NCI-H1417 treated with DMSO at 0.1 percent for 48 hours (cell line): Measurements from ENCODE around the gene OBI1.

Source experiments
- DNase-seq: peaks from one replicate; lab custom pipeline; 2025; lab: John Stamatoyannopoulos, UW

Gene OBI1

DNA sequence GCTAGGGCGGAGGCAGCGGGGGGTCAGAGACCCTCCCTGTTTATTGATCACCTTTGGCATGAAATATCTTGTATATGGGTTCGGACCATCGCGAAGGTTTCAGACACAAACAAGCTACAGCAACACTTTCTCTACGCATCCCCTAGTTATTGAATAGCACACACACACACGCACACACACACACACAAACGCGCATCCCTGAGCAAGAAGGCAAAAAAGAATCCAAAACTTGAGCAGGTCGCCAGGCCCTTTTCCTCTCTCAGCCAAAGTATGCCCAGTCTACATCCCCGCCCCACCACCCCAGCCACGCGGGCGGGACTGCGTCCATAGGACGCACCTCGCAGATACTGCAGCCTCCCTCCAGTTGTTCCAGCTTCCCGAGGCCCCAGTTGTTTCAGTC lies 71.6 kb downstream of the OBI1 start:
- no peak for DNase-seq

DNA sequence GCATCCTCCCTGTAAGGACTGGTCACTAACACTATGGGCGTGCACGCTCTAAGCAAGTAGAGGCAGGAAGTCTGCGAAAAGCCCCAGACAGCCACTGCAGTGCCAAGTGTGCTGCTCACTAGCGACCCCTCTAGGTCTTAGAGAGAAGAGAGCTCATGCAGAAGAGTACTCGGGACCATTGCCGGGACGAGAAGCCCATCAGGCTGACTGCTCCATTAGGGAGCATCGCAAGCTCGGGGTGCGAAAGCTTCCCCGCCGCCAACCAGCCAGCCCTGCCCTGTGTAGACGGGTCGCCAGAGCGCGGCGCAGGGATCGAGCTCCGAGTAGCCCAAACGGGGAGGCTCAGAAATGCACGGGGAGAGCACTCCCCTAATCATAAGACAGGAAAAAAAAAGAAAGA lies 72.2 kb downstream of the OBI1 start:
- DNase-seq, result no peak

DNA sequence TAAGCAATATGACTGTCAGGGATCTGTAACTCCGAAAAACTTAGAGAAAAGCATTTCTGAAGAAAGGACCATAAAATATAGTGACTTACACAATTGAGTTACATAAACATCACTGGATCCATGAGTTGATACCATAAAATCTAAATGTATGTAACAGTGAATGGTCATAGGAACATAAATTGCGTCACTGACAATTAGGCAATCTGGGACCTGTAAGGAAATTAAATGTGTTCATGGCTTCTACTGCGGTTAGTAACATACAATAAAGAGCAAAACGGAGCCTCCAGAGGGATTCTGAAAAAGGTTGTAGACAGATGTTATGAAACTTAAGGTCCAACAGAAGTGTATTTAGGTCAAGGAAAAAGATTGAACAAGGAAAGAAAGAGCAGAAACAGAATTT lies 82.7 kb downstream of the OBI1 start:
- DNase-seq, result no peak

DNA sequence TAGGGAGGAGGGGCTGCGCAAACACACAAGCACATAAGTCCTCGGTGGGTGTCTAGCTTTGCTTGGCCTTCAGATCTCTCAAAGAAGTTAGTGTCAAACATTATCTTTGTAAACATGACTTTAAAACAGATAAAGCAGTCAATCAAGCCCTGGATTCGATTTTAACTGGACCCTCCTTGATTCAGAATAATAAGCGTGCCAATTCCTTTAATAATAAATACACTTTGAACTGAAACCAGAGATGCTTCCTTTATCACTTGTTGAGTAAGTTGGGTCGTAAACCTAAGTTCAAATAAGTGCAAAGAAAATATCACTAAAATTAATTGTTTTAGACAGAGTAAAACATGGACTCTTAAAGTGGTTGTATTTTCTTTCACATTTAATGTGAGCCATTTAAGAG lies 86.5 kb downstream of the OBI1 start:
- DNase-seq, result no peak

DNA sequence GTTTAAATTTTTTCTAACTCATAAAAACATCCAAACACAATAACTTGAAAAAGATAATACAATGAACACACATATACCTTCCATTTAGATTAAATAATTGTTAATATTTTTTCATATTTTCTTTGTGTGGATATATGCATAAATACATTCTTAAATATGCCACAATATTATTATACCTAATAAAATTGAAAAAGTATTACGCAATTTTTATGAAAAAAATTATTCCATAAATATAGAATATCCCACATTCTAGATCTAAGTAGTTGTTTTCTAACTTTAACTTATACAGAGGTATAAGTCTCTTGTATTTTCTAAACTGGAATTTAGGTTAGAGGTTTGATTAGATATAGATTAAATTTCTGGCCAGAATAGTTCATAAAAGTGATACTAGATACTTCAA lies 89.9 kb downstream of the OBI1 start:
- DNase-seq, result no peak

DNA sequence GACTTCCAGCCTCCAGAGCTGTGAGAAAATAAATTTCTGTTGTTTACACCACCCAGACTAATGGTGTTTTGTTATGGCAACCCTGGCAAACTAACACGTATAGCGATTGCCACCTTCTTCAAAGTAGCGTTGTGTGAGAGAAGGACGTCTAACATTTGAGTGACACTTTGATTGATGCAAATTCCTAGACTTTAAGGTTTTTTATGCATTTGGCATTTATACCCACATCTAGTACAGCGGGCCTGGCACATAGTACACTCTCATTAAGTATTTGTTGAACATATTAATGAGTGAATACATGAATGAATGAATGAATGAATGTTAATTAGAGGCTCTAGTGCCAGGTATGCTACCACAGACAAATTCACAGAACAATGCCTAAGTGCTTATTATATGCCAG lies 92.3 kb downstream of the OBI1 start:
- no peak for DNase-seq
